HG02678 (cell line): ENCODE measurements around the gene SPRED3.
"Not testable (repeated sequence)": the region's sequence is repeated elsewhere in the genome, so short reads cannot be mapped to it uniquely, and the experiment has no call there.

Source experiments
- ATAC-seq: cut with Tn5 transposase; IDR thresholded peaks from one replicate; pipeline ENCODE4 v1.9.1; 2021; ENCODE audit warnings: mild to moderate bottlenecking, moderate library complexity; ENCODE audit not compliant: unreplicated experiment

The SPRED3 gene

DNA sequence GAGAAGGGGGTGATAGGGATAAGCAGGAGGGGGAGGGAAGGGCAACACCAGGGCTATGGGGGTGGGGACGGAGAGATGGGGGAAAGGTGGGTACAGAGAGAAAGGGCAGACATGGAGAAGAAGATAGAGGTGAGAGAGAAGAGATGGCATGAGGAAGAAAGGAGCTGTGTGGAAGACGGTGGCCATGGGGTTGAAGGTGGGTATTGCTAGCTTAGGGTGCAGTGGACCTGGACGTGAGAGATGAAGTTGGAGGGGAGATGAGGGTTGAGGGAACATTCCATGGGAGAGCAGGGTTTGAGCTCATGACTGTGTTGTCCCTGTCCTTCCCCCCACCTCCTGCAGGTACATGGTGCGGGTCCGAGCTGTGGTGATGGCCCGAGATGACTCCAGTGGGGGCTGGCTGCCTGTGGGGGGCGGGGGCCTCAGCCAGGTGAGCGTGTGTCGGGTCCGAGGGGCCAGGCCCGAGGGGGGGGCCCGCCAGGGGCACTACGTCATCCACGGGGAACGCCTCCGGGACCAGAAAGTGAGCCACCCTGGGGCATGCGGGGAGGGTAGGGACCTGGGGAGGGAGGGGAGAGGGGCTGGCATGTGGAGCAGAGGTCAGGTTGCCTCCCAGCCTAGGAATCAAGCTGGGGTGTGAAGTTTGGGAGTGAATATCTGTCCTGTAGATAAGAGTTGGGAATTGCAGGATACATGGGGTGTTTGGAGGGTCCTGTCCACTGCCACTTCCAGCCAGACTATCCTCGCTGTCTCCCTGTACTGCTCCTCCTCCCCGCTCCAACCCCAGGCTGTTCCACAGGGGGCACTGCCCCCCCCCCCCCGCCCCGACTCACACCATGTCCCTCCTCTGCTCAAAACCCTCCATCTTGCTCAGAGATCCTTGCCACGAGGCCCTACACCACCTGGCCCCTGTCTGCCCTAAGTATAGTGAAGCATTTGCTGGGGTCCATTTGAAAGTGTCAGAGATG, 1.7 kb downstream of the SPRED3 start:
- ATAC-seq, result no peak

DNA sequence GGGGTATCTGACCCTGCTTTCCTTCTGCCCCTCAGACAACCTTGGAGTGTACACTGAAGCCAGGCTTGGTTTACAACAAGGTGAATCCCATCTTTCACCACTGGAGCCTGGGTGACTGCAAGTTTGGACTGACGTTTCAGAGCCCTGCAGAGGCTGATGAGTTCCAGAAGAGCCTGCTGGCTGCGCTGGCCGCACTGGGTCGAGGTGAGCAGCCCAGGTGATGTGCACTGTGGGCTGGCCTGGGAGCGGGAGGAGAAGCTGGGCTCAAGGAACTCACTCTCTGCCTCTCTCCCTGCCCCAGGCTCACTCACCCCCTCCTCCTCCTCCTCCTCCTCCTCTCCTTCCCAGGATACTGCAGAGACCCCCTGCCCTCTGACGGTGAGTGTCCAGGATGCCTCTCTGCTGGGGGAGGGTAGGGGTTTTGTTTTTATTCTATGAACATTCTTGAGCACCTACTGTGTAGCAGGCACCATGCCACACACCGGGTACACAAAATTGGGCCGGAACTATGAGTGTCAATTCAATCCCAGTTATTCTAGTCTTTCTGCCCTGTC, 3.5 kb downstream of the SPRED3 start:
- ATAC-seq, result no peak

DNA sequence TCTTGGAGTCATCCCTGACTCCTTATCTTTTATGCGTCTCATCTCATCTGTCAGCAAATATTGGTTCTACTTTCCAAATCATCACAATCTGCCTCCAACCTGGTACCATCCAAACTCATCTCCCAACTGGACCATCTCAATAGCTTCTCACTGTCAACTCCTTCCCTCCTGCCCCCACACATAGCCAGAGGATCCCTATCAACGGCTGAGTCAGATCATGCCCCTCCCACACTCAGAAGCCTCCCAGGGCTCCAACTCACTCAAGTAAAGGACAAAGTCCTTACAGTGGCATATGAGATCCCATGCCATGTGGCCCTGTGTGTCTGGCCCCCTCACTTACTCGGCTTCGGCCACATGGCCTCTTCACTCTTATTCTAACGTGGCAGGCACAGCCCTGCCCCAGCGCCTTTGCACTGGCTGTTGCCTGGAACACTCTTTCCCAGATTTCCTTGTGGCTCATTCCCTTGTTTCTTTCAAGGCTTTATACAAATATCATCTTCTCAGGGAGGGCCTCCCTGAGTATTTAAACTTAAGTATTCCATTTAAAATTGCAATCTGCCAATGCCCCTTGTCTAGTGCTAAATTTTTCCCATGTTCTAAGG, 4.3 kb downstream of the SPRED3 start:
- ATAC-seq, result no peak

DNA sequence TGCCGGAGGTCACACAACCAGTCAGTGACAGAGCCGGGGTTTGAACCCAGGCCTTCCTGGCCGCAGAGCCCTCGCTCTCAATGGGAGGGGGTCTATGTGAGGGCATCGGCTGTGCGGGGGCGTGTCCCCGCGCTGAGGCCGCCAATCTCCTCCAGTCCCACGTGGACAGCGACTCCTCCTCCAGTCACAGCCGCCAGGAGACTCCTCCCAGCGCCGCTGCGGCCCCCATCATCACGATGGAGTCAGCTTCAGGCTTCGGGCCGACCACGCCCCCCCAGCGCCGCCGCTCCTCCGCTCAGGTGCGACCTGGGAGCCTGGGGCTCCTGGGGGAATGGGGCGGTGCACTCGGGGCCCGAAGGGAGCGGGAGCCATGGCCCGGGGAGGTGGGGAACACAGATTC, 6.0 kb downstream of the SPRED3 start:
- no peak for ATAC-seq

DNA sequence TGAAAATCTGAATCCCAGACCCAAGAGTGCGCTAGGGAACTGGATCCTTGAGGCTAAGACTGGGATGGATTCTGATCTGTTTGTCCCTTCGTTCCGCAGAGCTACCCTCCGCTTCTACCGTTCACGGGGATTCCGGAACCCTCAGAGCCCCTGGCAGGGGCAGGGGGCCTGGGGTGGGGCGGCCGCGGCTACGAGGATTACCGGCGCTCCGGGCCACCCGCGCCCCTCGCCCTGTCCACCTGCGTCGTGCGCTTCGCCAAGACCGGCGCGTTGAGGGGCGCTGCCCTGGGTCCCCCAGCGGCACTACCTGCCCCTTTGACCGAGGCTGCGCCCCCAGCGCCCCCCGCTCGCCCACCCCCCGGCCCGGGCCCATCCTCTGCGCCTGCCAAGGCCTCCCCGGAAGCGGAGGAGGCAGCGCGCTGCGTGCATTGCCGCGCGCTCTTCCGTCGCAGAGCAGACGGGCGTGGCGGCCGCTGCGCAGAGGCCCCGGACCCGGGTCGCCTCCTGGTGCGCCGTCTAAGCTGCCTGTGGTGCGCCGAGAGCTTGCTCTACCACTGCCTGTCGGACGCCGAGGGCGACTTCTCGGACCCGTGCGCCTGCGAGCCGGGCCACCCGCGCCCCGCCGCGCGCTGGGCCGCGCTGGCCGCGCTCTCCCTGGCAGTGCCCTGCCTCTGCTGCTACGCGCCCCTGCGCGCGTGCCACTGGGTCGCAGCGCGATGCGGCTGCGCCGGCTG, 7.1 kb downstream of the SPRED3 start:
- ATAC-seq, result no peak

DNA sequence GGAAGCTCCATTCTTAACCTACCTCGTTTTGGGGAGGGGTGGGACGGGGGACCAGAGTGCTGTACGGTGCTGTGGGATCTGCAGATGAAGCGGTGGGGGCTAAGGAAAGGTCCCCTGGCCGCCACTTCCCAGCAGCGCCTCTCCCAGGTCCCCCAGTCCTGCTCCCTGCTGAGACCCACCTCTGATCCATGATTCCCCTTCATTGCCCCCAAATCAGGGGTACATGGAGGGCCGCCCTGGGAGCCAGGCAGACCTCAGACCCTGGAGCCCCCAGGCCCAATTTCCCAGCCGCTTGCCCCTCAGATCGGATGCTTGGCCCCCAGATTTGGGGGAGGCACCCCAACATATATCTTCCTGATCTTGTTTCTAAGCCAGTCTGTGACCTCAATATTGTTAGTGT, 10.6 kb downstream of the SPRED3 start:
- no peak for ATAC-seq

DNA sequence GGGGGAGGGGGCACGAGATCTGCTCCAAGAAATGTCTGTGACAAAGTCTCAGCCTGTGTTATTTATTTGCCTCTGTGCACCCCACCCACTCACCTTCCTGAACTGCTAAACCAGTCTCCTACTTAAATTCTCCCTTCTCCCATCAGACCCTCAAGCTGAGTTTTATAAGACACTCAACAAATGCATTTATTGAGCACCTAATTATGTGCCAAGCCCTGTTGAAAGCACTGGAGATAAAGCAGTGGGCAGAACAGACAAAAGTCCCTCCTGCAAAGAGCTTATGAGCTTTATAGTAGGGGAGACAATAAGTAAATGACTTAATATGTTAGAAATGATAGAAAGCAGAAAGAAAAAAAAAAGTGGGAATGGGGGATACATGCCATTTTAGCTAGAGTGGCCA, 11.0 kb downstream of the SPRED3 start:
- no peak for ATAC-seq

DNA sequence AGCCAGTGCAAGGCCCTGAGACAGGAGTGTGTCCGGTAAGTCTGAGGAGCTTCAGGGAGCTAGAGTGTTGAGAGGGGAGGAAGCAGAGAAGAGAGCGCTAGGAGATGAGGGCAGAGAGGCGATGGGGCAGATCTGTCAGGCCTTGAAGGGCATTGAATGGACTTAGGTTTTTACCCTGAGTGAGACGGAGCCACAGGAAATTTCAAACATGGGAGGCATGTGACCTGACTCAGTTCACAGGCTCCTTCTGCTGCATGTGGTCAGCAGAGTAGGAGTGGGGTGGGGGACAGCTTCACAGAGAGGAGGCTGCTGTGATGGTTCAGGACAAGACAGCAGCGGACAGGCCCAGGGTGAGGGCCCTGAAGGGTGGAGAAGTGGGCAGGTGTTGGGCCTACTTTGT, 11.9 kb downstream of the SPRED3 start:
- ATAC-seq, result no peak

DNA sequence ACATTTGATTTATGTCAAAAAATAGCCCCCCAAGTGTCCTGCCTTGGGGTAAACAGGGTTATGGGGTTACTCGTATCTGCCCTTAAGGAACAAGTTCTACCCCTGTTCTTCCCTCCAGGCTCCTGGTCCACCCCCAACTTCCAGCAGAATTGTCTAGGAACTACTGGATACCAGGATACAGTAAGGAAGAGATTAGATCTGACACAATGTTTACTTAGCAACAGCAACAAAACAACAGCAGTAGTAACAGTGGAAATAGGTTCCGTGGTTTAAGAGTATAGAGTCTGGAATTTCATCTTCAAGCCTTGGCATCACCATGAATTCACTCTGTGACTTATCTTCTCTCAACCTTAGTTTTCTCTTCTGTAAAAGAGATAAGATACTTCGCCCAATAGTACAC, 12.7 kb downstream of the SPRED3 start:
- ATAC-seq, result no peak

DNA sequence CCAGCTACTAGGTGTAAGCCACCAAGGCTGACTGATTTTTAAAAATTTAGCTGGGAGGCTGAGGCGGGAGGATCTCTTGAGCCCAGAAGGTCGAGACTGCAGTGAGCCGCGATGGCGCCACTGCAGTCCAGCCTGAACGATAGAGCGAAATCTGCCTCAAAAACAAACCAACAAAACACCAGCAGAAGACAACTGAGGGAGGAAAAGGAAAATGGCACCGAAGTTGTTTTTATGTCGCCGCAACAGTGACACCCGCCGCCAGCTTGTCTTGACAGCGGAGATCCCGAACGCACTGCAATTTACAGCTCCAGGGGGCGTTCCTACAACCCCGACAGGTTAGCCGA, 14.1 kb downstream of the SPRED3 start:
- no peak for ATAC-seq

DNA sequence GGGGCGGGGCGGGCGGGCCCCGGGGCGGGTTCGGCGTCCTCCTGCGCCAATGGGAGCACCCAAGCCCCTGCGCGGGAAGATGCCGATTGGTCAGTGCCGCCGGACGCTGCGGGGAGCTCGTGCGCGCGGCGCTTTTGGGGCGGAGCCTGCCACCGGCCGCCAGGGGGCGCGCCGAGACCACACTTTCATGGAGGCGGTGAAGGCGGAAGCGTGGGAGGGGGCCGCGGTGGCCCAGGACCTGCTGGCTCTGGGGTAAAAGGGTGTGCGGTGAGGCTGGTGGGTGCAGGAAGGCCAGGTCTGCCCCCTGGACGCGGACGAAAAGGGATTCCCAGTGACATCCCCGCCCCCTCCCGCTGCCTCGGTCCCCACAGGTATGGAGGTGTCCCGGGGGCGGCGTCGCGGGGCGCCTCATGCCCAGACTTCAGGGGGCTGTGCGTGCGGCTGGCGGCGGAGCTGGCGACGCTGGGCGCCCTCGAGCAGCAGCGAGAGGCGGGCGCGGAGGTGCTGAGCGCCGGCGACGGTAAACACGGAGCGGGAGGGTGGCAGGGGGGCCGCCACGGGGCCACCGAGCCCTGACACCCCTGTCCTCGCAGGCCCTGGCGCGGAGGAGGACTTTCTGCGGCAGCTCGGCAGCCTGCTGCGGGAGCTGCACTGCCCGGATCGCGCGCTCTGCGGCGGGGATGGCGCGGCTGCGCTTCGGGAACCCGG, 14.6 kb downstream of the SPRED3 start, which contains the start of gene FAM98C:
FAM98C (plus strand) TSS at position 127 of the 708 bp plus-strand sequence; CDS start at position 188, 61 bp downstream.
- peak; percentile 93 for ATAC-seq

DNA sequence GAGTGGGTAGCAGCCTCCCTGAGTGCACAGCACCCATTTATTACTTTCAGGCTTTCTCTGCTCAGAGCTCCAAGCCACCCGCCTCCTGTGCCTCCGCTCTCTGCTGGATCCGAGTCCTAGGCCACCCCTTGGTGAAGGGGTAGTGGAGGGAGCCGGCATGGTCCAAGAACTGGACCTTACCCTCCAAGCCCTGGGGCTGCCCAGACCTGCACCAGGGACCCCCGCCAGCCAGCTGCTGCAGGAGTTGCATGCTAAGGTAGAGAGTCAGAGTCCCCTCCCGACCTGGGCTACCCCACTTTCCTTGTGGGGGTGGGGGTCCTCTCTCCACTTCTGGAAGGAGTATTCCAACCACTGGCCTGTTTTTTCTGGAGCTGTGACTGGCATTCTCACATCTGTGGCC, 16.4 kb downstream of the SPRED3 start:
- ATAC-seq, result no peak

DNA sequence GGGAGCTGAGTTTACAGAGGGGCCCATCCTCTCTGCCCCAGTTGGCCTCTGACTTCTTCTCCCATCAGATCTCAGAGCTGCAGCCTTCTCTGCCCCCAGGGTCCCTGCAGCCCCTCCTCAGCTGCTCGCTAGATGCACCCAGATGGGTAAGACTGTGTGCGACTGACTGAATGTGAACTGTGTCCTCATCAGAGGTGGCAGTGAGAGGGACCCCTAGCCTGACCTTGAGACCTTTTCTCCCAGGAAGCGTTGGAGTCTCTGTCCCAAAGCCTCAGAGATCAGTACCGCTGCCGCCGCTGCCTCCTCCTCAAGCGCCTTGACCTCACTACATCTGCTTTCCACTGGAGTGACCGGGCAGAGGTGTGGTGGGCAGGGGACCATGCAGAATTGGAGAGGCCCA, 16.8 kb downstream of the SPRED3 start:
- no peak for ATAC-seq

DNA sequence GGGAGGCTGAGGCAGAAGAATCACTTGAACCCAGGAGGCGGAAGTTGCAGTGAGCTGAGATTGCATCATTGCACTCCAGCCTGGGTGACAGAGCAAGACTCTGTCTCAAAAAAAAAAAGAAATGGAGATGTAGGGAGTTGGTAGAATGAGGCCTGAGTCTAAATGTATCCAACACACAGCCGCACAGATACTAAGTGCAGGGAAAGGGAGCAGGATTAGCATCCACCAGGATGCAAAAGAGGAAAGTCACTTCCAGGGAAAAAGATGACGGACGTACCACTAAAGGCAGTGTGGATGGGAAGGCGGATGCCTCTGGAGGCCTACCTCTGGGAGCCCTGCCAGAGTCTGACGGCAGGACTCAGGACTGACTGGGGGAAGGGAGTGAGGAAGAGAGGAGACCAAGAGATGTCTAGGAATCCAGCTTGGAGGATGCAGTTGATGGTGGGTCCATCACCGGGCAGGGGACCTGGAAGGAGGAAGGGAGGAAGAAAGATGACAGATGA, 21.2 kb downstream of the SPRED3 start:
- ATAC-seq, result no peak

DNA sequence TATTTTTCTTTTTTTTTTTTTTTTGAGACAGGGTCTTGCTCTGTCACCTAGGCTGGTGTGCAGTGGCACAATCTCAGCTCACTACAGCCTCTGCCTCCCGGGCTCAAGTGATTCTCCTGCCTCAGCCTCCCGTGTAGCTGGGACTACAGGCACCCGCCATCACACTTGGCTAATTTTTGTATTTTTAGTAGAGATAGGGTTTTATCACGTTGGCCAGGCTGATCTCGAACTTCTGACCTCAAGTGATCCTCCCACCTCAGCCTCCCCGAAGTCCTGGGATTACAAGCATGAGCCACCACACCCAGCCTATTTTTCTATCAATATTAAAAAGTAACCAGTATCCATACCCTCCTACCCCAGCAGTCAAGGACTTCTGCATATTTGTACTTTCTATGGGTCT, 21.9 kb downstream of the SPRED3 start:
- ATAC-seq, result not testable (repeated sequence)

DNA sequence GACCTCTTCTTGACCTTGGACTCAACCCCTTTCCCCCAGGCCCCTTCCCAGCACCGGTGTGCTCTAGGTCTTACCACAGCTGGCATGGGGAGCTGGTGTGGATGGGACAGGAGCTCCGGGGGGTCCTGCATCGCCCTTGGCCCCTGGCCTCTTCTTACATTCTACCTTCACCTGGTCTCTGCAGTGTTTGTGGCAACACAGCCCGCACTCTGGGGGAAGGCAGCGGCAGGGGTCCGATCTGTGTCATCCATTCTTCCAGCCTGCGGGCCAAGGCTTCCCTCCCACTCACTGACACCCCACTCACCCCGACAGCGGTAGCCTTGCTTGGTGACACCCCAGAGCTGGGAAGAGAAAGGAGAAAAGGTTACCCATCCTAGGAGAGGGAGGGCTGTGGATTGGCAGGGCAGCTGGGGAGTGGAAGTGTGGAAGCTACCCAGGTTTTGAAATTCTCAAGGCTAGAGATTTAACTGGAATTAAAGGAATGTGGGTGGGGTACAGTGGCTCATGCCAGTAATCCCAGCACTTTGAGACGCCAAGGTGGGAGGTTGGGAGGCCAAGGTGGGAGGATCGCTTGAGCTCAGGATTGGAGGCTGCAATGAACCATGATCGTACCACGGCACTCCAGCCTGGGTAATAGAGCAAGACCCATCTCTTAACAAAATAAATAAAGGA, 22.7 kb downstream of the SPRED3 start:
- no peak for ATAC-seq

DNA sequence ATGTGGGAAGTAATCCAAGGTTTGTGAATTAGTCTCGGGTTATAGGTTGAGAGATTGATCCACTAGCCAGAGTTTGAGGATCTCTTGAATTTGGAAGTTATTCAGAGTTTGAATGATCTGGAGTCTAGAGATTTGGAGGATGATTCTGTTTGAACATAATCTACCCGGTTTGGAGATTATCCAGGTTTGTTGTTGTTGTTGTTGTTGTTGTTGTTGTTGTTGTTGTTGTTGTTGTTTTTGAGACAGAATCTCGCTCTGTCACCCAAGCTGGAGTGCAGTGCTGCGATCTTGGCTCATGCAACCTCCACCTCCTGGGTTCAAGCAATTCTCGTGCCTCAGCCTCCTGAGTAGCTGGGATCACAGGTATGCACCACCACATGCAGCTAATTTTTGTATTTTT, 23.4 kb downstream of the SPRED3 start:
- not testable (repeated sequence) for ATAC-seq

DNA sequence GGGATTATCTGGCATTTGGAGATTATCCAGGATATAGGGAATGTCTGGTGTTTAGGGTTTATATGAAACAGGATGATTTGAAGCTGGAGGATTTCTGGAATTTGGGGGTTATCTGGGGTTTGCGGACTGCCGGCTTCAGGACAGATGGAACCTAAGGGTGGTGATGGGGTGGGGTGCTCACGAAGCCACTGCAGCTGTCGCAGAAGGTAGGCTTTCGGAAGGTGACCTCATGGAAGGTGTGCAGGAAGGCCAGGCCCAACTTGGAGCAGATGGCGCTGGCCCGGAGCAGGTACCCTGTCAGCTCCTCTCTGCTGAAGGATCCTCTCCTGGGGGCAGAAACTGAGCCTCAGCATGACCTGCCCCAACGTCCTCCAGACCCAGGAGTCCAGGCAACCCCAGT, 24.0 kb downstream of the SPRED3 start:
- ATAC-seq, result no peak

DNA sequence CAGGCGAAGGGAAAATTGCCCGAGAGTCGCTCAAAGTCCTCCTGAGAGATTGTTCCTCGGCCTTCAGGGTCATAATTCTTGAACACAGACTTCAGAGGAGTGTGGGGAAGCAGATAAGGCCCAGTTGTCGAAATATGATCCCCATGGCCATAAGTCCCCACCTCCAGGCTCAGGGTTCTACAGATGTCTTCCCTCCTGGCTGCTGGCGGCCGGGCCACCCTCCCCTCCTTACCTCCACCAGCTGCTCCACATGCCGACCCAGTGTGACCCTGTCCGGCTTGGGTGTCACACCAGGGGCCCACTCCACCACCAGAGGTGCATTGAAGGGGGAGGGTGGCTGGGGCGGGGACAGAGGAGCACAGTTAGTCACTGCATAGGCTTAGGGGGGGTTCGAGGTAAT, 24.5 kb downstream of the SPRED3 start:
- ATAC-seq, result no peak

DNA sequence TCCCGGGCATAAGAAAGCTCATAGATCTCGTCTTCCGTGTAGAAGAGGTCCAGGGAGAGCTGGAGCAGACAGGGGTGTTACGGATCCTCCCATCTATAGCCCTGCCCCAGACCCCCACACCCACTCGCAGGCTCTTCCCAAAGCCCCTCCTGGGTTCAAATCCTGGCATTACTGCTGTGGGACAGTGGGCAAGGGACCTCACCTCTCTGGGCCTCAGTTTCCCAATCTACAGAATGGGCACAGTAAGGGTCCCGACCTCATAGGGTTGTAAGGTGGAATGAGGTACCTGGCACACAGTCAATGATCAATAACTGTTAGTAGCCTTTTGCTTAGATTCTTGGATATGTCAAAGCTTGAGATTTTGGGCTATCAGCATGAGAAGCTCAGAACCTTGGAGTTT, 24.9 kb downstream of the SPRED3 start:
- no peak for ATAC-seq
